K562 (cell line): ENCODE data around the gene LCN12. TPM values are rescaled to one million over a fixed set of nuclear protein-coding genes. Genes with fewer than 3 reads are reported as not detected.

ENCODE experiments used
- ATAC-seq: fragments of 200-7000 bp; cut with Tn5 transposase; 3 replicates; pipeline ENCODE4 v1.9.1; 2020; ENCODE audit warnings: moderate library complexity
- BruUV-seq: library from RNA; stranded (reverse); fragments of 400-500 nt; replicated peaks from 2 replicates; lab custom pipeline; 2021; lab: Mats Ljungman, UMichigan
- CTCF ChIA-PET: fragments of 300-600 bp; formaldehyde crosslinking; extraction: SDS; loops from one replicate; lab custom pipeline; 2021; ENCODE audit warnings: low intra/inter-chr PET ratio; lab: Yijun Ruan, JAX
- POLR2A ChIA-PET: fragments of 300-600, 350-650 bp; sonication (Branson Sonifier 250); formaldehyde crosslinking; extraction: SDS; loops from one replicate; lab custom pipeline; 2021; ENCODE audit warnings: antibody characterized with exemption, inconsistent platforms; lab: Yijun Ruan, JAX
- DNase-seq, 4 experiments: peaks; one replicate each; pipeline versions ENCODE4 v3.0.0 to v3.0.0-alpha.2; 2011 to 2018; ENCODE audit warnings: low spot score in 3 of 4, mixed read lengths in 3 of 4; ENCODE audit errors: extremely low read depth in 1 of 4
- FAIRE-seq: peaks from 2 replicates; lab custom pipeline; 2011; peaks lifted over from hg19 to GRCh38; lab: Jason Lieb, UNC
- H2AFZ ChIP-seq: 2 replicates; pipeline ENCODE4 v1.6.0; 2011; ENCODE audit warnings: low read depth, low read length, control low read depth, inconsistent platforms
- H3K27ac ChIP-seq: fragments of 200-600 bp; 3 replicates; pipeline ENCODE4 v1.8.0; 2011; ENCODE audit warnings: low read depth, mild to moderate bottlenecking, control low read depth, inconsistent platforms, low read length, moderate library complexity, mixed read lengths; ENCODE audit errors: extremely low read depth
- H3K27me3 ChIP-seq, 2 experiments: fragments of 300-600 bp in 1 of 2; 2 replicates in 1 of 2; 3 replicates in 1 of 2; pipeline versions ENCODE4 v1.6.0 to v1.8.0; 2011; ENCODE audit warnings: inconsistent platforms in 2 of 2, low read length in 2 of 2, mild to moderate bottlenecking in 1 of 2, mixed read lengths in 1 of 2, moderate library complexity in 1 of 2; ENCODE audit not compliant: control insufficient read depth in 2 of 2, insufficient read depth in 2 of 2
- H3K36me3 ChIP-seq: fragments of 300-600 bp; 3 replicates; pipeline ENCODE4 v1.8.0; 2011; ENCODE audit warnings: mild to moderate bottlenecking, low read length, inconsistent platforms; ENCODE audit not compliant: control insufficient read depth, insufficient read depth
- H3K4me1 ChIP-seq, 2 experiments: fragments of 200-600 bp in 1 of 2; replicated peaks in 1 of 2; 2 replicates in 1 of 2; 3 replicates in 1 of 2; pipeline versions ENCODE4 v1.5.1 to v1.8.0; 2011; ENCODE audit warnings: inconsistent platforms in 2 of 2, low read length in 2 of 2, mild to moderate bottlenecking in 1 of 2, mixed read lengths in 1 of 2, moderate library complexity in 1 of 2; ENCODE audit not compliant: control insufficient read depth in 2 of 2, insufficient read depth in 2 of 2
- H3K4me2 ChIP-seq: 2 replicates; pipeline ENCODE4 v1.6.1; 2011; ENCODE audit warnings: low read length, control low read depth, inconsistent platforms, mixed read lengths; ENCODE audit not compliant: insufficient read depth
- H3K4me3 ChIP-seq: fragments of 200-600 bp; sonication (generic), shearing (Covaris generic); 2 replicates; pipeline ENCODE4 v1.5.1; 2016; ENCODE audit warnings: control low read depth, inconsistent platforms
- H3K79me2 ChIP-seq: fragments of 200-600 bp; 3 replicates; pipeline ENCODE4 v1.8.0; 2011; ENCODE audit warnings: low read length, inconsistent platforms; ENCODE audit not compliant: control insufficient read depth, insufficient read depth
- H3K9ac ChIP-seq, 2 experiments: 2 replicates each; pipeline versions ENCODE4 v1.6.0 to v1.6.1; 2011; ENCODE audit warnings: low read depth in 2 of 2, low read length in 2 of 2, control low read depth in 1 of 2, inconsistent platforms in 1 of 2, mild to moderate bottlenecking in 1 of 2, mixed read lengths in 1 of 2; ENCODE audit not compliant: insufficient read depth in 1 of 2
- H3K9me1 ChIP-seq: one replicate; pipeline ENCODE4 v1.6.0; 2011; ENCODE audit warnings: inconsistent platforms, mild to moderate bottlenecking, low read length, moderate library complexity; ENCODE audit not compliant: control insufficient read depth, insufficient read depth
- H3K9me3 ChIP-seq: replicated peaks from 2 replicates; pipeline ENCODE4 v1.5.1; 2011; ENCODE audit warnings: low read depth, low read length, inconsistent platforms; ENCODE audit not compliant: control insufficient read depth, insufficient read depth
- H4K20me1 ChIP-seq: replicated peaks from 2 replicates; pipeline ENCODE4 v1.6.1; 2011; ENCODE audit warnings: low read length, inconsistent platforms, mixed read lengths; ENCODE audit not compliant: control insufficient read depth, insufficient read depth
- ASH1L ChIP-seq: fragments of 450-650 bp; IDR thresholded peaks from 2 replicates; pipeline ENCODE4 v1.6.1; 2018; ENCODE audit warnings: borderline replicate concordance, mild to moderate bottlenecking, low read depth; ENCODE audit not compliant: partially characterized antibody
- CGGBP1 ChIP-seq: fragments of 250-450 bp; sonication (Bioruptor Pico); IDR thresholded peaks from 2 replicates; pipeline ENCODE4 v1.9.0; 2021; ENCODE audit warnings: mild to moderate bottlenecking
- PHB2 ChIP-seq: fragments of 450-650 bp; IDR thresholded peaks from 2 replicates; pipeline ENCODE4 v1.6.1; 2017; ENCODE audit warnings: low read depth
- PHF21A ChIP-seq: fragments of 450-650 bp; IDR thresholded peaks from 2 replicates; pipeline ENCODE4 v1.6.1; 2017; ENCODE audit warnings: low read depth, borderline replicate concordance
- PTRF ChIP-seq: fragments of 450-650 bp; IDR thresholded peaks from 2 replicates; pipeline ENCODE4 v1.6.1; 2016; ENCODE audit warnings: mild to moderate bottlenecking, missing genetic modification characterization, missing compliant biosample characterization
- SNRNP70 ChIP-seq: fragments of 200-400 bp; formaldehyde crosslinking; optimal IDR thresholded peaks from 2 replicates; pipeline ENCODE3; 2017; ENCODE audit warnings: low read depth, low read length
- ZNF707 ChIP-seq: fragments of 250-450 bp; sonication (Bioruptor Pico); conservative IDR thresholded peaks from 2 replicates; pipeline ENCODE4 v1.8.0; 2022; ENCODE audit warnings: inconsistent platforms, mild to moderate bottlenecking, moderate library complexity
- WGBS: fragments of 100-300 bp; shearing (Covaris generic); methylation state at CpG from one replicate; pipeline ENCODE4 v1.1.6; 2016; ENCODE audit warnings: low coverage, mixed read lengths; ENCODE audit not compliant: insufficient coverage; ENCODE audit errors: missing lambda C conversion rate; 5-methylcytosine and 5-hydroxymethylcytosine counted together
- in situ Hi-C: fragments of 300-500 bp; cut with MboI; formaldehyde crosslinking; loops from 4 replicates; pipeline ENCODE4 v1.15.0; 2018; ENCODE audit warnings: inconsistent platforms, mixed read lengths
- intact Hi-C: fragments of 100-400 bp; cut with micrococcal nuclease; formaldehyde crosslinking; loops from 2 replicates; pipeline ENCODE4 v1.14.2; 2022
- polyA plus RNA-seq, 8 experiments: library from polyadenylated mRNA; depleted of rRNA in 4 of 8; stranded (reverse) in 5 of 8; unstranded in 3 of 8; fragments of >200 nt; fragmentation: Nextera tagmentation in 2 of 8; fragmentation: Illumina TruSeq in 1 of 8; extraction: Ambion mirVana in 2 of 8; extraction: Trizol in 1 of 8; gene quantifications; 2 replicates each; pipeline versions ENCODE4 v1.2.1 to v1.2.3, GENCODE V29; 2011 to 2014; ENCODE audit warnings: inconsistent platforms in 1 of 8, missing spikeins in 1 of 8
- total RNA-seq, 7 experiments: library from RNA; depleted of rRNA in 6 of 7; stranded (reverse); fragments of >200 nt in 6 of 7; fragmentation: Illumina TruSeq in 2 of 7; extraction: Trizol in 2 of 7; gene quantifications; 2 replicates each; pipeline versions ENCODE4 v1.2.1 to v1.2.3, GENCODE V29; 2011 to 2021; ENCODE audit warnings: low replicate concordance in 1 of 7

Gene LCN12
- total and polyA plus RNA-seq, 9 of the 15 experiments (the other 6 are each of a cell fraction or from before 2014, with no cell fraction given), result 0.05 TPM; not detected in 8

- Histone ChIP-seq H3K4me3 (no peak overlapping the region), H2AFZ (no peak overlapping the region), H3K9me3 (no peaks in the 10 kb centered on the region), H3K9me1 (no peaks in the 10 kb centered on the region), H3K79me2 (no peaks in the 10 kb centered on the region), H3K4me1 (peaks cover 7 to 72% of the 10 kb centered on the region in 2 experiments; a peak in 3 of 5 replicates), H3K9ac (peak overlapping the region in 1 of 2 experiments; percentile 76; a peak in 2 of 4 replicates), H3K27me3 (peaks cover 2 to 7% of the 10 kb centered on the region in 2 experiments; a peak in 3 of 5 replicates), H3K27ac (no peak overlapping the region), H4K20me1 (0 out of 2 replicates have a peak, but pooled peaks cover 4% of the 10 kb centered on the region), H3K36me3 (no peaks in the 10 kb centered on the region), H3K4me2 (no peak overlapping the region)
- intact Hi-C loops (no loop called here), in situ Hi-C loops (no loop called here)
- ChIA-PET POLR2A (interaction anchor here (0.6 to 0.7 kb wide), 2 partner anchors 23 to 100 kb away, joined by 3 to 6 read pairs; no protein-coding TSS in a partner anchor), CTCF (no interaction called here)
- no TSS peak for BruUV-seq
- 32% methylated on average over 7 of the region's 7 CpGs for WGBS
- no peak for DNase-seq
- FAIRE-seq, result no peak
- no peak for ATAC-seq
- TF ChIP-seq PHF21A (no peak), SNRNP70 (no peak)
These were observed 6.4 kb downstream of the LCN12 start for GRCh38 chr9:136958473-136958872.

- H3K4me3 ChIP-seq, result no peak overlapping the region
- H3K4me2 ChIP-seq, result no peak overlapping the region
- intact Hi-C loops (no loop called here), in situ Hi-C loops (no loop called here)
- H3K9me1 ChIP-seq, result no peaks in the 10 kb centered on the region
- H3K27ac ChIP-seq, result no peak overlapping the region
- H3K9ac ChIP-seq, result peak overlapping the region in 1 of 2 experiments; percentile 76; a peak in 2 of 4 replicates
- ChIA-PET CTCF (no interaction called here), POLR2A (interaction anchor here (0.6 to 0.8 kb wide), 2 partner anchors 11 to 24 kb away, joined by 3 to 7 read pairs; no protein-coding TSS in a partner anchor)
- TF ChIP-seq ZNF707 (CRISPR knock-in tag) (no peak), PTRF (tag) (no peak), ASH1L (no peak), PHB2 (no peak), CGGBP1 (CRISPR knock-in tag) (no peak)
- H2AFZ ChIP-seq, result no peak overlapping the region
- DNase-seq (no peak), ATAC-seq (no peak), FAIRE-seq (no peak)
- H3K9me3 ChIP-seq, result no peaks in the 10 kb centered on the region
- H3K4me1 ChIP-seq, result peaks cover 11 to 72% of the 10 kb centered on the region in 2 experiments; a peak in 4 of 5 replicates
- peaks cover 2 to 7% of the 10 kb centered on the region in 2 experiments; a peak in 3 of 5 replicates for H3K27me3 ChIP-seq
- no peaks in the 10 kb centered on the region for H3K79me2 ChIP-seq
- 0 out of 2 replicates have a peak, but pooled peaks cover 4% of the 10 kb centered on the region for H4K20me1 ChIP-seq
- no peaks in the 10 kb centered on the region for H3K36me3 ChIP-seq
- 52% methylated on average over 27 of the region's 28 CpGs for WGBS
- no TSS peak for BruUV-seq
These were observed 7.1 kb downstream of the LCN12 start for GRCh38 chr9:136958898-136959850.
